Measurements from ENCODE around the gene TDRD3.

Gene TDRD3

DNA sequence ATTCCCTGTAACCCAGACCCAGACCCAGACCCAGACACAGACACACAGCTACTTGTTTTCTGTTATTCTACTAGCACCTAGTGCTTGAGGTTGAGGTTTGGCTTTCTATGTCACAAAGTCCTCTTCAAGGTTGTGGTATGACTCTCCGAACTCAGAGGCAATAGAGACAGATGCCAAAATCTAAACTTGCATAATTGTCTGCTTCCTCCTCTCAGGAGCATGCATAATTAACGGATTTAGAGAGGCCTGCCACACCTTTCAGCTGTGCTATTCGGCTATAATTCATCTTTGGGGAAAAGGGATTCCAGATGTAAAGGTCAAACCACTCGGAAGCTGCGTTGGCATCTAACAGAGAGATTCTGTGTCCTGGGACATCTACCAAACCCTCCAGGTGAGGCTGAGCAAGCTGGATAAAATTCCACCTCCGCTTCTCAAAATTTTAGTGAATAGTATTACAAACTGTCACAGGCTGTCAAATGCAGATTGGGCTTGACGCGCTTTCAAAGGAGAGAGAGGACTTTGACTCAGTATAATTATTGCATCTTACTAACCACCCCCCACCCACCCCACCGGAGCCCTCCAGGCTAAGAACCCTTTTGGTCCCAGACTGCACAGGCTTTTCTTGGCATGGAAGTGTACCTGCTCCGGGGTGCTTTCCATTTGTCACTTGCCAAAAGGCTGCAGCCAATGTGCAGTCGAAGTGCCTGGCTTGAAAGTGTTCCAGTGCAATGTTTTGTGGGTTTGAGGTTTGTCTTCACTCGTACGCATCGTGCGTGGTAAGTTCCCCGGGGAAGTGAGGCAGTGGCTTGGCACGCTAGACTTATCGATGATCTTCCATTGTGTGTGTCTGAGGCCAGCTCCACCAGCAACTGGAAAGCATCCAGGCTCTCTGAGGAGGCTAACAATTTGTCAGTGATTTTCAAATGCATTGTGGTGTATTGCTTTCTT is 194.1 kb downstream of the TDRD3 start:
- DNase-seq = no peak
- Histone ChIP-seq H3K36me3 (no peaks in the 10 kb centered on the region), H3K27me3 (no peaks in the 10 kb centered on the region), H3K4me3 (ENCODE audit: low read depth, low read length) (no peak overlapping the region), H3K4me1 (no peaks in the 10 kb centered on the region), H3K9me3 (no peaks in the 10 kb centered on the region)
- TF ChIP-seq, protein P1, sequence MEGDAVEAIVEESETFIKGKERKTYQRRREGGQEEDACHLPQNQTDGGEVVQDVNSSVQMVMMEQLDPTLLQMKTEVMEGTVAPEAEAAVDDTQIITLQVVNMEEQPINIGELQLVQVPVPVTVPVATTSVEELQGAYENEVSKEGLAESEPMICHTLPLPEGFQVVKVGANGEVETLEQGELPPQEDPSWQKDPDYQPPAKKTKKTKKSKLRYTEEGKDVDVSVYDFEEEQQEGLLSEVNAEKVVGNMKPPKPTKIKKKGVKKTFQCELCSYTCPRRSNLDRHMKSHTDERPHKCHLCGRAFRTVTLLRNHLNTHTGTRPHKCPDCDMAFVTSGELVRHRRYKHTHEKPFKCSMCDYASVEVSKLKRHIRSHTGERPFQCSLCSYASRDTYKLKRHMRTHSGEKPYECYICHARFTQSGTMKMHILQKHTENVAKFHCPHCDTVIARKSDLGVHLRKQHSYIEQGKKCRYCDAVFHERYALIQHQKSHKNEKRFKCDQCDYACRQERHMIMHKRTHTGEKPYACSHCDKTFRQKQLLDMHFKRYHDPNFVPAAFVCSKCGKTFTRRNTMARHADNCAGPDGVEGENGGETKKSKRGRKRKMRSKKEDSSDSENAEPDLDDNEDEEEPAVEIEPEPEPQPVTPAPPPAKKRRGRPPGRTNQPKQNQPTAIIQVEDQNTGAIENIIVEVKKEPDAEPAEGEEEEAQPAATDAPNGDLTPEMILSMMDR (IDR thresholded peaks at IDR 0.05; ENCODE audit: low read depth, low read length) = no peak

DNA sequence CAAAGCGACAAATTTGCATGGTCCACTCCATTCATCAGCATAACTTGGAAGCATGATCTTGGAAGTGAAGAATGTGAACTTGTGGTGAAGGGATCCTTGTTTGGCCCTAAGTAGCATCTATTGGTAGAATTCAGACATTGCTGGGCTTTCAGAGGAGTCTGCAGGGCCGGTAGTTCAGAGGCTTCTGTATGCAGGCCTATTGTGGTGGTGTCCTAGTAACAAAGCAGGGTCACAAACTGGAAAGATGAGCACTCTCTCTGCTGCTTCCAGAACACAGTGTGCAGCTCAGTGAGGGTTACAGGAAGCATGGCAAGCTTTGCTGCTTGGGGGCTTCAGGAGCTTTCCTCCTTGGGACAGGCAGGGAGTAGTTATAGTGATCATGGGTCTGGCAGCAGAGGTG is 206.0 kb downstream of the TDRD3 start:
- no peak for DNase-seq
- Histone ChIP-seq H3K4me1 (no peaks in the 10 kb centered on the region), H3K9me3 (no peaks in the 10 kb centered on the region), H3K4me3 (ENCODE audit: low read depth, low read length) (no peak overlapping the region), H3K27me3 (no peaks in the 10 kb centered on the region), H3K36me3 (no peaks in the 10 kb centered on the region)
- TF ChIP-seq, protein P1 (IDR thresholded peaks at IDR 0.05; ENCODE audit: low read depth, low read length) = no peak

DNA sequence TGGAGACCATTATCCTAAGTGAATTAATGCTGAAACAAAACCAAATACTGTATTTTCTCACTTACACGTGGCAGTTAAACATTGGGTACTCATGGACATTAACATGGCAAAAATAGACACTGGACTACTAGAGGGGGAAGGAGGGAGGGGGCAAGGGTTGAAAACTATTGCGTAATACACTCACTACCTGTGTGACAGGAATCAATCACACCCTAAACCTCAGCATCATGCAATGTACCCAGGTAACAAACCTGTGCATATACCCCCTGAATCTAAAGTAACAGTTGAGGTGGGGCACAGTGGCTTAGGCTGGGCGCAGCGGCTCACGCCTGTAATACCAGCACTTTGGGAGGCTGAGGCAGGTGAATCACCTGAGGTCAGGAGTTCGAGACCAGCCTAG is 207.0 kb downstream of the TDRD3 start:
- TF ChIP-seq, protein P1 (IDR thresholded peaks at IDR 0.05; ENCODE audit: low read depth, low read length) = no peak
- DNase-seq = no peak
- Histone ChIP-seq H3K4me3 (ENCODE audit: low read depth, low read length) (no peak overlapping the region), H3K36me3 (no peaks in the 10 kb centered on the region), H3K27me3 (no peaks in the 10 kb centered on the region), H3K9me3 (no peaks in the 10 kb centered on the region), H3K4me1 (no peaks in the 10 kb centered on the region)

DNA sequence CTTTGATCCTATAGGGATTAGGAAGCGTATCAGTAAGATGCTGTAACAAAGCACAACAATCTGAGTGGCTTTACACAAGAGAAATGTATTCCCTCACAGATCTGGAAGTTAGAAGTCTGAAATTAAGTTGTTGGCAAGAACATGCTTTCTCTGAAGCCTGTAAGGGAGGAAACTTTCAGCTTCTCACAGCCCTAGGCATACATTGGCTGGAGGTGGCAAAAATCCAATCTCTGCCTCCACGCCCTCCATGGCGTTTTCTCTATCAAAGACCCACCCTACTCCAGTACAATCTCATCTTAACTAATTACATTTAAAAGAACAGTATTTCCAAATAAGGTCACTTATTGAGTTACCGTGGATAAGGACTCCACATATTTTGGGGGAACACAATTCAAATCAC is 211.9 kb downstream of the TDRD3 start:
- TF ChIP-seq, protein P1 (IDR thresholded peaks at IDR 0.05; ENCODE audit: low read depth, low read length) = no peak
- Histone ChIP-seq H3K27me3 (no peaks in the 10 kb centered on the region; the same call in 1 of the 2 replicates), H3K4me3 (ENCODE audit: low read depth, low read length) (no peak overlapping the region), H3K36me3 (no peaks in the 10 kb centered on the region), H3K9me3 (no peaks in the 10 kb centered on the region), H3K4me1 (no peaks in the 10 kb centered on the region)
- no peak for DNase-seq

DNA sequence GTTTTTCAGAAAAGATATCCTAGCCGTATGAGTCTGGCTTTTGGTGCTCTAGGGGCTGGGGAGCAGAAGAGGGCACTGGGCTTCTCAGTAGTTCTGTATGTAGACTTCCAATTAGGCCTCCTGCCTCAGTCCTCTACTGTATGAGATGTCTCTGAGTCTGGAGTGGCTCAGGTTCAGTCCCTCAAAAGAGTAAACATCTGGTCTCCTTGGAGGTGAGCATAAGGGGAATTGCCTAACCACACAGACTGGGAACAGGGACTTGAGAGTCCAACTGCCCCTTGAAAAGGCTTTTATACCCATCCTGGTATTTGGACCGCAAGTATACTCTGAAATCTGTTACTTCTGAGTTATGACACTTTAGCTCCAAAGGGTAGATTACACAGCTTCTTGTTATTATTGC is 214.5 kb downstream of the TDRD3 start:
- Histone ChIP-seq H3K36me3 (no peaks in the 10 kb centered on the region), H3K4me3 (ENCODE audit: low read depth, low read length) (no peak overlapping the region), H3K9me3 (no peaks in the 10 kb centered on the region), H3K4me1 (no peaks in the 10 kb centered on the region), H3K27me3 (no peaks in the 10 kb centered on the region; the same call in 1 of the 2 replicates)
- TF ChIP-seq, protein P1 (IDR thresholded peaks at IDR 0.05; ENCODE audit: low read depth, low read length) = no peak
- DNase-seq = no peak

DNA sequence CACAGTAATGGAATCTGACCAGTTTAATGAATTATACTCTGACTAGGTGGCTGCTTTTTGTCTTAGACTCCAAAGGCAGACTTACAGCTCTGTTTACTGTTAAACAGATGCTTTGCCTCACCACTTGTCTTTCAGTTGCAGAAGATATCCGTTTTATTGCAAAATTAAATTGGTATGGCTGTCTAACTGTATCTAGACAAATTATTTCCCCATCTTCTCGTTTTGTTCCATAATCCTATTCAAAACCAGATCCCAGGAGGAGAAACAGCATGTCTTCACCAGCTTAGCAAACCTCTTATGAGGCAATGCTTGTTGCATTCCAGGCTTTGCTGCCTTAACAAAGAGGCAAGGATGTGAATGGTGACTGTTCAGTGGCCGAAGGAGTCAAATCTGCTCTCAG is 215.6 kb downstream of the TDRD3 start:
- Histone ChIP-seq H3K36me3 (no peaks in the 10 kb centered on the region), H3K4me1 (no peaks in the 10 kb centered on the region), H3K27me3 (no peaks in the 10 kb centered on the region; the same call in 1 of the 2 replicates), H3K9me3 (no peaks in the 10 kb centered on the region), H3K4me3 (ENCODE audit: low read depth, low read length) (no peak overlapping the region)
- TF ChIP-seq, protein P1 (IDR thresholded peaks at IDR 0.05; ENCODE audit: low read depth, low read length) = no peak
- DNase-seq = no peak

Data from BE2C (cell line).